NCI-H1694 (cell line): Measurements from ENCODE around the gene ATL1.
"Not testable (repeated sequence)": the region's sequence is repeated elsewhere in the genome, so short reads cannot be mapped to it uniquely, and the experiment has no call there.

ENCODE experiments used
- DNase-seq: peaks from one replicate; lab custom pipeline; 2025; lab: John Stamatoyannopoulos, UW

The ATL1 gene

GRCh38 chr14:50534997-50535396, 24.9 kb upstream of the ATL1 start:
- no peak for DNase-seq

- not testable (repeated sequence) for DNase-seq
Measured at GRCh38 chr14:50538034-50538433, 21.9 kb upstream of the ATL1 start.

GRCh38 chr14:50539051-50539450, 20.9 kb upstream of the ATL1 start:
- DNase-seq: no peak

GRCh38 chr14:50541159-50541567, 18.8 kb upstream of the ATL1 start:
- no peak for DNase-seq

- peak; percentile 69 for DNase-seq
Measured at GRCh38 chr14:50542941-50543418, 17.0 kb upstream of the ATL1 start.

GRCh38 chr14:50544911-50545310, 15.0 kb upstream of the ATL1 start:
- DNase-seq: no peak

- peak; percentile 49 for DNase-seq
Measured at GRCh38 chr14:50545618-50546017, 14.3 kb upstream of the ATL1 start.

GRCh38 chr14:50550294-50550693, 9.7 kb upstream of the ATL1 start:
- DNase-seq: no peak

- DNase-seq: no peak
Measured at GRCh38 chr14:50551877-50552276, 8.1 kb upstream of the ATL1 start.

GRCh38 chr14:50552796-50553195, 7.1 kb upstream of the ATL1 start:
- not testable (repeated sequence) for DNase-seq

GRCh38 chr14:50560931-50561285, 963 bp downstream of the ATL1 start:
- peak; percentile 77 for DNase-seq

- DNase-seq: no peak
Measured at GRCh38 chr14:50562841-50563240, 2.9 kb downstream of the ATL1 start.

- no peak for DNase-seq
Measured at GRCh38 chr14:50569714-50570274, 9.8 kb downstream of the ATL1 start.

GRCh38 chr14:50573862-50574261, 13.9 kb downstream of the ATL1 start:
- DNase-seq: no peak

GRCh38 chr14:50575769-50576168, 15.8 kb downstream of the ATL1 start:
- no peak for DNase-seq

- no peak for DNase-seq
Measured at GRCh38 chr14:50577982-50578381, 18.0 kb downstream of the ATL1 start.

- DNase-seq: no peak
Measured at GRCh38 chr14:50578433-50578832, 18.5 kb downstream of the ATL1 start.

- DNase-seq: peak; percentile 11
Measured at GRCh38 chr14:50590464-50590863, 30.5 kb downstream of the ATL1 start.

GRCh38 chr14:50594577-50595316, 34.8 kb downstream of the ATL1 start:
- no peak for DNase-seq

- DNase-seq: no peak
Measured at GRCh38 chr14:50598765-50599164, 38.8 kb downstream of the ATL1 start.

- peak; percentile 3 for DNase-seq
Measured at GRCh38 chr14:50599700-50600444, 39.9 kb downstream of the ATL1 start.

- DNase-seq: no peak
Measured at GRCh38 chr14:50600849-50601248, 40.9 kb downstream of the ATL1 start.

- no peak for DNase-seq
Measured at GRCh38 chr14:50601394-50601793, 41.4 kb downstream of the ATL1 start.
